IMR-90 (cell line): ENCODE data around the gene PDE8B. TPM values are rescaled to one million over a fixed set of nuclear protein-coding genes. Genes with fewer than 3 reads are reported as not detected.

Experiments used
- ATAC-seq: fragments of 200-7000 bp; cut with Tn5 transposase; 2 replicates; pipeline ENCODE4 v1.9.1; 2020; ENCODE audit warnings: low read depth, mild to moderate bottlenecking, moderate library complexity
- BruUV-seq: library from RNA; stranded (reverse); fragments of 400-500 nt; replicated peaks from 2 replicates; lab custom pipeline; 2021; lab: Mats Ljungman, UMichigan
- CTCF ChIA-PET: fragments of 300-600 bp; formaldehyde crosslinking; extraction: SDS; loops from one replicate; lab custom pipeline; 2021; ENCODE audit warnings: antibody characterized with exemption; lab: Yijun Ruan, JAX
- POLR2A ChIA-PET: fragments of 300-600 bp; sonication (Branson Sonifier 250); formaldehyde crosslinking; loops from one replicate; lab custom pipeline; 2022; ENCODE audit warnings: antibody characterized with exemption; ENCODE audit not compliant: unreplicated experiment; lab: Charles Lee
- DNase-seq: peaks from one replicate; pipeline ENCODE4 v3.0.0; 2013
- H2AFZ ChIP-seq: replicated peaks from 2 replicates; pipeline ENCODE3; 2013; ENCODE audit warnings: low read length, mild to moderate bottlenecking; ENCODE audit not compliant: poor library complexity
- H2AK5ac ChIP-seq: 2 replicates; pipeline ENCODE4 v1.6.1; 2013; ENCODE audit warnings: low read depth, low read length, inconsistent platforms
- H2AK9ac ChIP-seq: replicated peaks from 2 replicates; pipeline ENCODE3; 2013; ENCODE audit warnings: mild to moderate bottlenecking, low read depth, low read length, moderate library complexity; ENCODE audit not compliant: poor library complexity
- H2BK120ac ChIP-seq: 2 replicates; pipeline ENCODE4 v1.6.1; 2013; ENCODE audit warnings: low read depth, low read length, inconsistent platforms
- H2BK15ac ChIP-seq: 3 replicates; pipeline ENCODE4 v1.6.1; 2013; ENCODE audit warnings: low read depth, low read length, inconsistent platforms
- H2BK20ac ChIP-seq: 2 replicates; pipeline ENCODE4 v1.6.1; 2013; ENCODE audit warnings: low read depth, mild to moderate bottlenecking, inconsistent platforms, low read length, moderate library complexity
- H2BK5ac ChIP-seq: 2 replicates; pipeline ENCODE4 v1.6.1; 2013; ENCODE audit warnings: mild to moderate bottlenecking, low read depth, low read length, inconsistent platforms; ENCODE audit not compliant: poor library complexity, severe bottlenecking
- H3K14ac ChIP-seq: replicated peaks from 2 replicates; pipeline ENCODE4 v1.6.1; 2013; ENCODE audit warnings: low read depth, low read length, inconsistent platforms
- H3K18ac ChIP-seq: 2 replicates; pipeline ENCODE4 v1.6.1; 2013; ENCODE audit warnings: low read depth, low read length, control low read depth
- H3K23ac ChIP-seq: 2 replicates; pipeline ENCODE4 v1.6.1; 2013; ENCODE audit warnings: low read depth, low read length, inconsistent platforms
- H3K27ac ChIP-seq: 2 replicates; pipeline ENCODE4 v1.5.1; 2013; ENCODE audit warnings: mild to moderate bottlenecking, control low read depth, low read length; ENCODE audit not compliant: insufficient read depth
- H3K27me3 ChIP-seq: 2 replicates; pipeline ENCODE4 v1.6.1; 2013; ENCODE audit warnings: low read length; ENCODE audit not compliant: control insufficient read depth, insufficient read depth
- H3K36me3 ChIP-seq: 2 replicates; pipeline ENCODE4 v1.6.1; 2013; ENCODE audit warnings: low read length, mixed read lengths; ENCODE audit not compliant: control insufficient read depth, insufficient read depth
- H3K4ac ChIP-seq: 2 replicates; pipeline ENCODE4 v1.6.1; 2013; ENCODE audit warnings: low read depth, low read length, inconsistent platforms
- H3K4me1 ChIP-seq: 2 replicates; pipeline ENCODE4 v1.6.1; 2013; ENCODE audit warnings: low read length, mixed read lengths; ENCODE audit not compliant: control insufficient read depth, insufficient read depth
- H3K4me2 ChIP-seq: 2 replicates; pipeline ENCODE4 v1.6.1; 2013; ENCODE audit warnings: low read depth, mild to moderate bottlenecking, control low read depth, low read length, moderate library complexity
- H3K4me3 ChIP-seq: 2 replicates; pipeline ENCODE4 v1.5.1; 2013; ENCODE audit warnings: low read depth, mild to moderate bottlenecking, control low read depth, low read length, moderate library complexity; ENCODE audit not compliant: insufficient read depth
- H3K56ac ChIP-seq: 2 replicates; pipeline ENCODE4 v1.6.1; 2013; ENCODE audit warnings: low read length, inconsistent platforms; ENCODE audit not compliant: insufficient read depth; ENCODE audit errors: extremely low read depth
- H3K79me1 ChIP-seq, 2 experiments: 2 replicates each; pipeline ENCODE4 v1.6.1; 2013; ENCODE audit warnings: low read length in 2 of 2, inconsistent platforms in 1 of 2, low read depth in 1 of 2
- H3K9ac ChIP-seq: 2 replicates; pipeline ENCODE4 v1.6.1; 2013; ENCODE audit warnings: low read depth, low read length, control low read depth
- H3K9me1 ChIP-seq: 2 replicates; pipeline ENCODE4 v1.6.1; 2013; ENCODE audit warnings: low read length, inconsistent platforms; ENCODE audit not compliant: insufficient read depth
- H3K9me3 ChIP-seq: 2 replicates; pipeline ENCODE4 v1.6.1; 2013; ENCODE audit warnings: low read length; ENCODE audit not compliant: control insufficient read depth, insufficient read depth
- H4K20me1 ChIP-seq: 2 replicates; pipeline ENCODE4 v1.6.1; 2013; ENCODE audit warnings: low read length, inconsistent platforms; ENCODE audit not compliant: insufficient read depth
- H4K5ac ChIP-seq: 2 replicates; pipeline ENCODE4 v1.6.1; 2013; ENCODE audit warnings: mild to moderate bottlenecking, low read depth, low read length, control low read depth
- H4K8ac ChIP-seq, 2 experiments: 2 replicates each; pipeline ENCODE4 v1.6.1; 2013; ENCODE audit warnings: low read depth in 2 of 2, low read length in 2 of 2, control low read depth in 1 of 2, inconsistent platforms in 1 of 2
- H4K91ac ChIP-seq: 2 replicates; pipeline ENCODE4 v1.6.1; 2013; ENCODE audit warnings: low read depth, low read length, inconsistent platforms; ENCODE audit not compliant: insufficient read depth
- CHD1 ChIP-seq: IDR thresholded peaks from 2 replicates; pipeline ENCODE4 v1.6.1; 2012; ENCODE audit warnings: low read depth, low read length, improper control_type of control experiment
- MAZ ChIP-seq: IDR thresholded peaks from 2 replicates; pipeline ENCODE4 v1.6.1; 2012; ENCODE audit warnings: low read depth, mild to moderate bottlenecking, low read length, improper control_type of control experiment, moderate library complexity, borderline replicate concordance
- RAD21 ChIP-seq: IDR thresholded peaks from 2 replicates; pipeline ENCODE4 v1.6.1; 2012; ENCODE audit warnings: low read length, improper control_type of control experiment
- WGBS, 2 experiments: methylation state at CpG; one replicate each; pipeline versions ENCODE4 v1.1.5 to v1.1.7; 2013; ENCODE audit warnings: missing lambda C conversion rate in 2 of 2; ENCODE audit not compliant: insufficient read length in 1 of 2; ENCODE audit errors: extremely low coverage in 2 of 2; 5-methylcytosine and 5-hydroxymethylcytosine counted together
- dilution Hi-C: fragments of 300-500 bp; cut with HindIII; formaldehyde crosslinking; loops from one replicate; pipeline ENCODE4 v1.14.3; 2018; ENCODE audit warnings: low sequenced_read_pairs; ENCODE audit not compliant: unreplicated experiment
- in situ Hi-C: fragments of 300-500 bp; cut with MboI; formaldehyde crosslinking; loops from 3 replicates; pipeline ENCODE4 v1.14.3; 2019; ENCODE audit warnings: low sequenced_read_pairs, inconsistent platforms, mixed read lengths
- intact Hi-C: fragments of 100-400 bp; cut with micrococcal nuclease; formaldehyde crosslinking; loops from 2 replicates; pipeline ENCODE4 v1.10.0; 2022
- polyA plus RNA-seq, 3 experiments: library from polyadenylated mRNA; depleted of rRNA; stranded (reverse); fragments of >200 nt; gene quantifications; 2 replicates each; pipeline ENCODE4 v1.2.3, GENCODE V29; 2012; ENCODE audit warnings: low replicate concordance in 1 of 3
- total RNA-seq: library from RNA; depleted of rRNA; stranded (reverse); fragments of >200 nt; gene quantifications from 2 replicates; pipeline ENCODE4 v1.2.3, GENCODE V29; 2012
- TF ChIP-seq, protein P1 (sequence below): fragments of 150-350 bp; IDR thresholded peaks from 2 replicates; pipeline ENCODE4 v1.6.1; 2017; ENCODE audit warnings: mild to moderate bottlenecking, antibody characterized with exemption, low read length, low read depth

The PDE8B gene
- total and polyA plus RNA-seq, 2 of the 4 experiments (the other 2 are of a cell fraction) = under 0.01 to 0.03 TPM

- ChIA-PET POLR2A (no interaction called here), CTCF (interaction anchor here (0.6 to 0.7 kb wide), 2 partner anchors 149 to 1594 kb away, joined by 3 to 4 read pairs; no protein-coding TSS in a partner anchor)
- intact Hi-C loops = no loop called here
- Histone ChIP-seq H3K79me1 (no peaks in the 10 kb centered on the region), H3K4ac (no peak overlapping the region), H2BK5ac (no peak overlapping the region), H2AK5ac (no peak overlapping the region), H3K9me1 (0 out of 2 replicates have a peak, but pooled peaks cover 4% of the 10 kb centered on the region), H4K20me1 (no peaks in the 10 kb centered on the region), H4K91ac (no peak overlapping the region), H2AK9ac (no peak overlapping the region), H3K36me3 (no peaks in the 10 kb centered on the region), H3K4me2 (no peak overlapping the region), H3K23ac (no peak overlapping the region), H3K9me3 (no peaks in the 10 kb centered on the region), H3K4me3 (no peak overlapping the region), H2BK15ac (no peak overlapping the region), H3K14ac (no peak overlapping the region), H3K27ac (no peak overlapping the region), H3K4me1 (peaks cover 4% of the 10 kb centered on the region), H3K27me3 (peaks cover 7% of the 10 kb centered on the region; the same call in 1 of the 2 replicates), H3K18ac (no peak overlapping the region), H2BK120ac (no peak overlapping the region), H3K56ac (no peak overlapping the region), H4K5ac (no peak overlapping the region), H2AFZ (no peak overlapping the region), H3K9ac (no peak overlapping the region), H4K8ac (no peak overlapping the region), H2BK20ac (no peak overlapping the region)
- TF ChIP-seq RAD21 (no peak), MAZ (no peak), CHD1 (no peak)
- TF ChIP-seq, protein P1, sequence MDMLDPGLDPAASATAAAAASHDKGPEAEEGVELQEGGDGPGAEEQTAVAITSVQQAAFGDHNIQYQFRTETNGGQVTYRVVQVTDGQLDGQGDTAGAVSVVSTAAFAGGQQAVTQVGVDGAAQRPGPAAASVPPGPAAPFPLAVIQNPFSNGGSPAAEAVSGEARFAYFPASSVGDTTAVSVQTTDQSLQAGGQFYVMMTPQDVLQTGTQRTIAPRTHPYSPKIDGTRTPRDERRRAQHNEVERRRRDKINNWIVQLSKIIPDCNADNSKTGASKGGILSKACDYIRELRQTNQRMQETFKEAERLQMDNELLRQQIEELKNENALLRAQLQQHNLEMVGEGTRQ = no peak
- no TSS peak for BruUV-seq
- ATAC-seq = no peak
- whole genome bisulfite sequencing, 2 experiments = 90% methylated on average over 2 of the region's 5 CpGs; no CpG with 5 or more reads in 1 of the 2 experiments
- dilution Hi-C loops = no loop called here
- in situ Hi-C loops = no loop called here
- no peak for DNase-seq
Measured at GRCh38 chr5:77397686-77398292, 187.3 kb downstream of the PDE8B start.
